Measurements from ENCODE around the gene SLC9A3. TPM values are rescaled to one million over a fixed set of nuclear protein-coding genes. Genes with fewer than 3 reads are reported as not detected.

SLC9A3 gene
- polyA plus RNA-seq, 3 donors, result 0.31 to 0.42 (median 0.36) TPM

GRCh38 chr5:499233-500209 is 24.7 kb downstream of the SLC9A3 start:
- Mint-ChIP-seq H3K9me3 (peaks cover 0 to 11% (median 2%) of the 10 kb centered on the region in 7 donors), H3K27ac (peak overlapping the region in 2 of 7 donors; percentile 13 to 46), H3K4me3 (no peak overlapping the region), H3K36me3 (no peaks in the 10 kb centered on the region), H3K27me3 (ENCODE audit: low read depth in 3 of 3) (peaks cover 28 to 67% (median 37%) of the 10 kb centered on the region in 3 donors), H3K4me1 (no peaks in the 10 kb centered on the region)
- Histone ChIP-seq H2AFZ (ENCODE audit: insufficient read depth, low read depth, low read length, poor library complexity, severe bottlenecking) (no peak overlapping the region), H3K36me3 (replicated peaks in 1 of 2; ENCODE audit: control insufficient read depth in 1 of 2, insufficient read depth in 2 of 2, low read length in 2 of 2) (no peaks in the 10 kb centered on the region), H3K4me2 (replicated peaks; ENCODE audit: extremely low read depth, low read length, poor library complexity, severe bottlenecking) (no peak overlapping the region), H3K9ac (ENCODE audit: insufficient read depth, low read length, poor library complexity, severe bottlenecking) (no peak overlapping the region), H3K4me3 (replicated peaks in 1 of 3; ENCODE audit: low read depth in 2 of 3, low read length in 3 of 3) (no peak overlapping the region), H4K20me1 (ENCODE audit: insufficient read depth, low read length) (no peaks in the 10 kb centered on the region), H3K4me1 (ENCODE audit: control insufficient read depth in 1 of 2, insufficient read depth in 2 of 2, low read length in 2 of 2) (no peaks in the 10 kb centered on the region), H3K9me3 (replicated peaks in 1 of 2; ENCODE audit: control insufficient read depth in 1 of 2, insufficient read depth in 1 of 2, low read length in 2 of 2) (no peaks in the 10 kb centered on the region), H3K27ac (ENCODE audit: low read depth in 1 of 2, low read length in 2 of 2) (no peak overlapping the region), H3K27me3 (ENCODE audit: control insufficient read depth in 2 of 2, insufficient read depth in 2 of 2, low read length in 2 of 2) (peaks cover 0 to 19% of the 10 kb centered on the region in 2 donors), H3K79me2 (ENCODE audit: insufficient read depth, low read length) (no peaks in the 10 kb centered on the region)
- no peak for TF ChIP-seq CTCF (IDR thresholded peaks at IDR 0.05)
- 81% methylated on average over 28 of the region's 32 CpGs for WGBS (ENCODE audit: insufficient coverage)
- intact Hi-C loops (cut with micrococcal nuclease), result no loop called here
- DNase-seq, result no peak

DNA sequence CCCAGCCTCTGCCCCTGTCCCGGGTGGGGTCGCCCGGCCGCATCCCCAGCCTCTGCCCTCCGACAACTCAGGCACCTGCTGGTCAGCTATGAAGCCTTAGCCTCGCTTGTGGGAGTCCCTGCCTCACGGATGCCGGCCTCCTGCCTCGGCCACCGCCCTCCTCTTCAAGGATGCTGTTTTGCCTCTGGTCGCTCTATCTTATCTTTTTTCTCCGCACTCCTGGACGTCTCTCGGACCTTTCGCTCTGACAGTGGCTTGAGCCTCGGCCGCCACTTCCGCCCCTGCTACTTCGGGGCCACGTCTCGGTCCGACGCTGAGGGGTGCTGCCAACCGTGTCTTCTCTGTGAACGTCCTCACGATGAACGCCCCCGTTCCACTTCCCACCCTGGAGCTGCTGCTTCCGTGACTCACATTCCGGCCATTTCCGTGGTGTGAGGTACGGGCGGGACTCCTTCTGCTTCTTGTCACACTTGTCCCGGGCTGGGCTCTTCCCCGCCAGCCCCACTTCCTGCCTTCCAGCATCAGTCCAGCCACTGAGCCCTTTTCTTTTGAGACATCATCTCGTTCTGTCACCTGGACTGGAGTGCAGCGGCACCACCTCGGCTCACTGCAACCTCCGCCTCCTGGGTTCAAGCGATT is 26.3 kb downstream of the SLC9A3 start:
- H3K9me3 Mint-ChIP-seq, result peaks cover 0 to 11% (median 1%) of the 10 kb centered on the region in 7 donors
- Histone ChIP-seq H3K9ac (ENCODE audit: insufficient read depth, low read length, poor library complexity, severe bottlenecking) (no peak overlapping the region), H3K4me3 (replicated peaks in 1 of 3; ENCODE audit: low read depth in 2 of 3, low read length in 3 of 3) (no peak overlapping the region), H3K27me3 (ENCODE audit: control insufficient read depth in 2 of 2, insufficient read depth in 2 of 2, low read length in 2 of 2) (peaks cover 0 to 19% of the 10 kb centered on the region in 2 donors), H2AFZ (ENCODE audit: insufficient read depth, low read depth, low read length, poor library complexity, severe bottlenecking) (no peak overlapping the region), H4K20me1 (ENCODE audit: insufficient read depth, low read length) (no peaks in the 10 kb centered on the region), H3K4me2 (replicated peaks; ENCODE audit: extremely low read depth, low read length, poor library complexity, severe bottlenecking) (no peak overlapping the region), H3K27ac (ENCODE audit: low read depth in 1 of 2, low read length in 2 of 2) (no peak overlapping the region), H3K9me3 (replicated peaks in 1 of 2; ENCODE audit: control insufficient read depth in 1 of 2, insufficient read depth in 1 of 2, low read length in 2 of 2) (no peaks in the 10 kb centered on the region), H3K36me3 (replicated peaks in 1 of 2; ENCODE audit: control insufficient read depth in 1 of 2, insufficient read depth in 2 of 2, low read length in 2 of 2) (no peaks in the 10 kb centered on the region), H3K4me1 (ENCODE audit: control insufficient read depth in 1 of 2, insufficient read depth in 2 of 2, low read length in 2 of 2) (no peaks in the 10 kb centered on the region), H3K79me2 (ENCODE audit: insufficient read depth, low read length) (no peaks in the 10 kb centered on the region)
- peak overlapping the region in 1 of 2 donors; percentile 30 for H3K4me3 Mint-ChIP-seq
- H3K36me3 Mint-ChIP-seq, result no peaks in the 10 kb centered on the region
- 91% methylated on average over 40 of the region's 40 CpGs for WGBS (ENCODE audit: insufficient coverage)
- peaks cover 25 to 71% (median 30%) of the 10 kb centered on the region in 3 donors for H3K27me3 Mint-ChIP-seq (ENCODE audit: low read depth in 3 of 3)
- intact Hi-C loops (cut with micrococcal nuclease), result no loop called here
- H3K27ac Mint-ChIP-seq, result no peak overlapping the region
- H3K4me1 Mint-ChIP-seq, result no peaks in the 10 kb centered on the region
- no peak for TF ChIP-seq CTCF (IDR thresholded peaks at IDR 0.05)
- DNase-seq, result no peak
